Adrenal gland (tissue), 5 donors: ENCODE measurements around the gene SLTM.

Source experiments
- POLR2A ChIP-seq, 2 donors: fragments of 450-650 bp; IDR thresholded peaks; one replicate each; pipeline ENCODE4 v1.6.1; 2017; ENCODE audit warnings: antibody characterized with exemption in 2 of 2, mild to moderate bottlenecking in 2 of 2, moderate library complexity in 1 of 2
- TF ChIP-seq, protein P1 (sequence below), 6 experiments: fragments of 450-650 bp in 4 of 6; fragments of 200-600 bp in 2 of 6; sonication (generic) in 1 of 6; IDR thresholded peaks; 1 replicate in 5 of 6; 2 replicates in 1 of 6; pipeline versions ENCODE4 v1.5.1 to v1.8.0; 2016 to 2021; ENCODE audit warnings: antibody characterized with exemption in 6 of 6, mild to moderate bottlenecking in 2 of 6, moderate library complexity in 1 of 6
- donor health status: DM: no; HTN: no; CAD: no.

DNA sequence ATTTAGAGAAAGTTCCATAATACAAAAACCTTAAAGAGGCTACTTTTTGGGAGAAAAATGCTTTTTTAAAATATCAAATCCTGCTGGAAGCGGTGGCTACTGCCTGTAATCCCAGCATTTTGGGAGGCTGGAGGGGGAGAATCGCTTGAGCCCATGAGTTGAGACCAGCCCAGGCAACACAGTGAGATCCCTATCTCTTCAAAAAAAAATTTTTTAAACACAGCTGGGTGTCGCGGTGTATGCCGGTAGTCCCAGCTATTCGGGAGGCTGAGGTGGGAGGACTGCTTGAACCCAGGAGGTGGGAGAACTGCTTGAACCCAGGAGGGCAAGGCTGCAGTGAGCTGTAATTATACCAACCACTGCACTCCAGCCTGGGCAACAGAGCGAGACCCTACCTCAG, 14.2 kb downstream of the SLTM start:
- TF ChIP-seq POLR2A (IDR thresholded peaks at IDR 0.05), result no peak
- TF ChIP-seq, protein P1, sequence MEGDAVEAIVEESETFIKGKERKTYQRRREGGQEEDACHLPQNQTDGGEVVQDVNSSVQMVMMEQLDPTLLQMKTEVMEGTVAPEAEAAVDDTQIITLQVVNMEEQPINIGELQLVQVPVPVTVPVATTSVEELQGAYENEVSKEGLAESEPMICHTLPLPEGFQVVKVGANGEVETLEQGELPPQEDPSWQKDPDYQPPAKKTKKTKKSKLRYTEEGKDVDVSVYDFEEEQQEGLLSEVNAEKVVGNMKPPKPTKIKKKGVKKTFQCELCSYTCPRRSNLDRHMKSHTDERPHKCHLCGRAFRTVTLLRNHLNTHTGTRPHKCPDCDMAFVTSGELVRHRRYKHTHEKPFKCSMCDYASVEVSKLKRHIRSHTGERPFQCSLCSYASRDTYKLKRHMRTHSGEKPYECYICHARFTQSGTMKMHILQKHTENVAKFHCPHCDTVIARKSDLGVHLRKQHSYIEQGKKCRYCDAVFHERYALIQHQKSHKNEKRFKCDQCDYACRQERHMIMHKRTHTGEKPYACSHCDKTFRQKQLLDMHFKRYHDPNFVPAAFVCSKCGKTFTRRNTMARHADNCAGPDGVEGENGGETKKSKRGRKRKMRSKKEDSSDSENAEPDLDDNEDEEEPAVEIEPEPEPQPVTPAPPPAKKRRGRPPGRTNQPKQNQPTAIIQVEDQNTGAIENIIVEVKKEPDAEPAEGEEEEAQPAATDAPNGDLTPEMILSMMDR (IDR thresholded peaks at IDR 0.05), result no peak
